Mammary epithelial cell (primary cell): Measurements from ENCODE around the gene CDC42EP1.

ENCODE experiments used
- EZH2 ChIP-seq: IDR thresholded peaks from 2 replicates; pipeline ENCODE4 v1.6.1; 2012; ENCODE audit warnings: low read length, inconsistent platforms, borderline replicate concordance
- TF ChIP-seq, protein P1 (sequence below), 2 donors: IDR thresholded peaks in 1 of 2; conservative IDR thresholded peaks in 1 of 2; 2 replicates each; pipeline ENCODE4 v1.5.1; 2011 to 2012; ENCODE audit warnings: inconsistent platforms in 2 of 2, low read length in 2 of 2, mild to moderate bottlenecking in 2 of 2, control low read depth in 1 of 2, low read depth in 1 of 2; ENCODE audit not compliant: insufficient read depth in 1 of 2; ENCODE audit errors: extremely low read depth in 1 of 2

DNA sequence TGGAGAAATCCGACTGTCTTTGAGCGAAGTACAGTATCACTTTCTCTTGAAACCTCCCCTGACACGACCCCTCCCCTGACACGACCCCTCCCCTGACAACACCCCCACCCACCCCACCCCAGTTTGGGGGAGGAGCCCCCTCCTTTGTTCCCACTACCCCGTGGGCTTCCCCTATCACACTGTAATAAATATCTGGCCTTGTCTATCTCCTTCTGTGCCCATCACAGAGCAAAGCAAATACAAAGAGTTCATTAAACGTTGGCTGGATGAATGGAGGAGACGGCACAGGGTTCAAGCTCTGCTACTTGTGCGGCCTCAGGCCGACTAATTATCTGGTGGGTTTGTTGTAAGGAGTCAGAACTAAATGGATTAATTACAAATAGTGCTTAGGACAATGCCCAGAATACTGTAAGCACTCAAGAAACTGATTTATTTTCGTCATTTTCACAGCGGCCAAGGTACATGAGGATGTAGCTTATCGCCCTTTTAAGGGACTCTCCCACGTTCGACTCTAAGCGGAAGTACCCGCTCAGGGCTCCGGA, 47.7 kb downstream of the CDC42EP1 start:
- TF ChIP-seq, protein P1, sequence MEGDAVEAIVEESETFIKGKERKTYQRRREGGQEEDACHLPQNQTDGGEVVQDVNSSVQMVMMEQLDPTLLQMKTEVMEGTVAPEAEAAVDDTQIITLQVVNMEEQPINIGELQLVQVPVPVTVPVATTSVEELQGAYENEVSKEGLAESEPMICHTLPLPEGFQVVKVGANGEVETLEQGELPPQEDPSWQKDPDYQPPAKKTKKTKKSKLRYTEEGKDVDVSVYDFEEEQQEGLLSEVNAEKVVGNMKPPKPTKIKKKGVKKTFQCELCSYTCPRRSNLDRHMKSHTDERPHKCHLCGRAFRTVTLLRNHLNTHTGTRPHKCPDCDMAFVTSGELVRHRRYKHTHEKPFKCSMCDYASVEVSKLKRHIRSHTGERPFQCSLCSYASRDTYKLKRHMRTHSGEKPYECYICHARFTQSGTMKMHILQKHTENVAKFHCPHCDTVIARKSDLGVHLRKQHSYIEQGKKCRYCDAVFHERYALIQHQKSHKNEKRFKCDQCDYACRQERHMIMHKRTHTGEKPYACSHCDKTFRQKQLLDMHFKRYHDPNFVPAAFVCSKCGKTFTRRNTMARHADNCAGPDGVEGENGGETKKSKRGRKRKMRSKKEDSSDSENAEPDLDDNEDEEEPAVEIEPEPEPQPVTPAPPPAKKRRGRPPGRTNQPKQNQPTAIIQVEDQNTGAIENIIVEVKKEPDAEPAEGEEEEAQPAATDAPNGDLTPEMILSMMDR (conservative IDR thresholded peaks at IDR 0.05 in 1 of 2, IDR thresholded peaks at IDR 0.05 in 1 of 2; ENCODE audit: extremely low read depth in 1 of 2, insufficient read depth in 1 of 2, low read depth in 1 of 2, low read length in 2 of 2), result no peak
- no peak for TF ChIP-seq EZH2
